HepG2 (cell line): ENCODE data around the gene OSBPL3. TPM values are rescaled to one million over a fixed set of nuclear protein-coding genes. Genes with fewer than 3 reads are reported as not detected.

ENCODE experiments used
- ATAC-seq: fragments of 200-7000 bp; cut with Tn5 transposase; 3 replicates; pipeline ENCODE4 v1.9.1; 2020; ENCODE audit warnings: mild to moderate bottlenecking, moderate library complexity
- BruUV-seq: library from RNA; stranded (reverse); fragments of 400-500 nt; replicated peaks from 2 replicates; lab custom pipeline; 2021; lab: Mats Ljungman, UMichigan
- CTCF ChIA-PET: fragments of 300-600 bp; formaldehyde crosslinking; extraction: SDS; loops from one replicate; lab custom pipeline; 2021; ENCODE audit warnings: low total read pairs, inconsistent platforms, low intra/inter-chr PET ratio; lab: Yijun Ruan, JAX
- POLR2A ChIA-PET: fragments of 350-600 bp; sonication (Branson Sonifier 250); formaldehyde crosslinking; loops from one replicate; lab custom pipeline; 2020; ENCODE audit warnings: antibody characterized with exemption, inconsistent platforms; lab: Yijun Ruan, JAX
- DNase-seq: peaks from one replicate; pipeline ENCODE4 v3.0.0-alpha.2; 2015; ENCODE audit warnings: low spot score
- FAIRE-seq: peaks from 3 replicates; lab custom pipeline; 2011; peaks lifted over from hg19 to GRCh38; lab: Jason Lieb, UNC
- H2AFZ ChIP-seq: one replicate; pipeline ENCODE4 v1.6.1; 2011; ENCODE audit warnings: low read length, inconsistent platforms
- H3K27ac ChIP-seq: fragments of 300-600 bp; 3 replicates; pipeline ENCODE4 v1.8.0; 2011; ENCODE audit warnings: mixed run types, mild to moderate bottlenecking, mixed read lengths, low read length, inconsistent platforms; ENCODE audit not compliant: insufficient read depth; ENCODE audit errors: extremely low read length
- H3K27me3 ChIP-seq, 2 experiments: fragments of 200-600 bp in 1 of 2; 2 replicates in 1 of 2; 3 replicates in 1 of 2; pipeline versions ENCODE4 v1.6.0 to v1.8.0; 2011; ENCODE audit warnings: low read length in 2 of 2, mild to moderate bottlenecking in 2 of 2, moderate library complexity in 2 of 2, inconsistent platforms in 1 of 2; ENCODE audit not compliant: insufficient read depth in 2 of 2, control insufficient read depth in 1 of 2
- H3K36me3 ChIP-seq, 2 experiments: fragments of 200-600 bp in 1 of 2; replicated peaks in 1 of 2; 2 replicates in 1 of 2; 3 replicates in 1 of 2; pipeline versions ENCODE4 v1.5.1 to v1.8.0; 2011; ENCODE audit warnings: low read length in 2 of 2, inconsistent platforms in 1 of 2; ENCODE audit not compliant: insufficient read depth in 2 of 2, control insufficient read depth in 1 of 2
- H3K4me1 ChIP-seq: 2 replicates; pipeline ENCODE4 v1.5.1; 2012; ENCODE audit warnings: low read length, inconsistent platforms; ENCODE audit not compliant: insufficient read depth
- H3K4me2 ChIP-seq: 2 replicates; pipeline ENCODE4 v1.6.0; 2011; ENCODE audit warnings: low read depth, low read length, inconsistent platforms
- H3K4me3 ChIP-seq, 3 experiments: fragments of 200-600 bp in 1 of 3; sonication (generic), shearing (Covaris generic) in 1 of 3; replicated peaks in 1 of 3; 2 replicates each; pipeline ENCODE4 v1.5.1; 2011 to 2016; ENCODE audit warnings: low read length in 3 of 3, inconsistent platforms in 2 of 3, low read depth in 2 of 3, mild to moderate bottlenecking in 2 of 3, control low read depth in 1 of 3, mixed read lengths in 1 of 3; ENCODE audit not compliant: insufficient read depth in 1 of 3
- H3K79me2 ChIP-seq: one replicate; pipeline ENCODE4 v1.6.1; 2011; ENCODE audit warnings: low read length, inconsistent platforms; ENCODE audit not compliant: insufficient read depth
- H3K9ac ChIP-seq: 2 replicates; pipeline ENCODE4 v1.6.0; 2011; ENCODE audit warnings: mild to moderate bottlenecking, low read depth, low read length, inconsistent platforms; ENCODE audit not compliant: insufficient read depth
- H3K9me3 ChIP-seq: 2 replicates; pipeline ENCODE4 v1.5.1; 2012; ENCODE audit warnings: mild to moderate bottlenecking, low read length
- H4K20me1 ChIP-seq: 2 replicates; pipeline ENCODE4 v1.6.0; 2011; ENCODE audit warnings: inconsistent platforms, mild to moderate bottlenecking, low read length, moderate library complexity; ENCODE audit not compliant: insufficient read depth
- HNRNPK ChIP-seq: fragments of 200-400 bp; formaldehyde crosslinking; IDR thresholded peaks from 2 replicates; pipeline ENCODE4 v1.6.1; 2018; ENCODE audit warnings: low read length, low read depth, moderate library complexity, mild to moderate bottlenecking; ENCODE audit not compliant: poor library complexity, severe bottlenecking
- JUNB ChIP-seq: sonication (generic); formaldehyde crosslinking; IDR thresholded peaks from 2 replicates; pipeline ENCODE4 v1.8.0; 2022; ENCODE audit warnings: missing genetic modification reagents, mild to moderate bottlenecking, borderline replicate concordance
- KMT2A ChIP-seq: sonication (generic); formaldehyde crosslinking; IDR thresholded peaks from 2 replicates; pipeline ENCODE4 v1.4.0; 2020; ENCODE audit warnings: missing genetic modification reagents
- MAFK ChIP-seq, 2 experiments: IDR thresholded peaks in 1 of 2; conservative IDR thresholded peaks in 1 of 2; 2 replicates each; pipeline ENCODE4 v1.6.1; 2011; ENCODE audit warnings: improper control_type of control experiment in 2 of 2, low read length in 2 of 2
- MBNL3 ChIP-seq: fragments of 250-450 bp; sonication (Bioruptor Pico); conservative IDR thresholded peaks from 2 replicates; pipeline ENCODE4 v1.8.0; 2022; ENCODE audit warnings: mild to moderate bottlenecking, inconsistent platforms
- NONO ChIP-seq, 2 experiments: fragments of 450-650 bp in 1 of 2; sonication (generic) in 1 of 2; formaldehyde crosslinking in 1 of 2; IDR thresholded peaks in 1 of 2; conservative IDR thresholded peaks in 1 of 2; 2 replicates each; pipeline versions ENCODE4 v1.6.1 to v1.8.0; 2017 to 2022; ENCODE audit warnings: mild to moderate bottlenecking in 1 of 2, missing genetic modification reagents in 1 of 2, moderate library complexity in 1 of 2
- NRL ChIP-seq: sonication (generic); formaldehyde crosslinking; IDR thresholded peaks from 2 replicates; pipeline ENCODE4 v1.5.0; 2020; ENCODE audit warnings: missing genetic modification reagents, mild to moderate bottlenecking, moderate library complexity, borderline replicate concordance
- RBAK ChIP-seq: sonication (generic); formaldehyde crosslinking; IDR thresholded peaks from 2 replicates; pipeline ENCODE4 v1.5.1; 2020; ENCODE audit warnings: mild to moderate bottlenecking, missing genetic modification reagents
- TAF1 ChIP-seq: sonication (generic); formaldehyde crosslinking; IDR thresholded peaks from 2 replicates; pipeline ENCODE4 v1.4.0; 2020; ENCODE audit warnings: missing genetic modification reagents
- ZNF329 ChIP-seq: sonication (generic); formaldehyde crosslinking; IDR thresholded peaks from 2 replicates; pipeline ENCODE4 v1.9.0; 2021; ENCODE audit warnings: low read depth, mild to moderate bottlenecking, missing genetic modification reagents
- ZNF703 ChIP-seq: sonication (generic); formaldehyde crosslinking; IDR thresholded peaks from 2 replicates; pipeline ENCODE4 v1.5.1; 2020; ENCODE audit warnings: missing genetic modification reagents, mild to moderate bottlenecking, moderate library complexity, borderline replicate concordance
- WGBS: methylation state at CpG from one replicate; pipeline ENCODE4 v1.1.6; 2017; ENCODE audit warnings: low lambda C conversion rate; 5-methylcytosine and 5-hydroxymethylcytosine counted together
- in situ Hi-C: cut with HindIII; loops from 2 replicates; pipeline ENCODE4 v1.10.0; 2017; ENCODE audit warnings: low pct_unique_long_range_greater_than_20kb; ENCODE audit not compliant: extremely low pct_ligation_motif_present
- intact Hi-C: fragments of 100-400 bp; cut with micrococcal nuclease; formaldehyde crosslinking; loops from one replicate; pipeline ENCODE4 v1.10.0; 2022; ENCODE audit not compliant: unreplicated experiment
- polyA plus RNA-seq, 8 experiments: library from polyadenylated mRNA; depleted of rRNA in 3 of 8; stranded (reverse) in 7 of 8; unstranded in 1 of 8; fragments of >200 nt; fragmentation: Illumina TruSeq in 4 of 8; extraction: Trizol in 4 of 8; gene quantifications; 2 replicates each; pipeline versions ENCODE4 v1.2.1 to v1.2.3, GENCODE V29; 2011 to 2016; ENCODE audit warnings: low read depth in 4 of 8, missing spikeins in 1 of 8, mixed read lengths in 1 of 8; ENCODE audit not compliant: insufficient read depth in 1 of 8
- total RNA-seq, 5 experiments: library from RNA; depleted of rRNA; stranded (reverse); fragments of >200 nt; fragmentation: Illumina TruSeq; extraction: Trizol; gene quantifications; 2 replicates each; pipeline ENCODE4 v1.2.3, GENCODE V29; 2016; ENCODE audit warnings: low read depth in 1 of 5

The OSBPL3 gene
- total and polyA plus RNA-seq, 2 of the 13 experiments (the other 11 are each of a cell fraction or from before 2014, with no cell fraction given) = 8.8 to 28.9 TPM

DNA sequence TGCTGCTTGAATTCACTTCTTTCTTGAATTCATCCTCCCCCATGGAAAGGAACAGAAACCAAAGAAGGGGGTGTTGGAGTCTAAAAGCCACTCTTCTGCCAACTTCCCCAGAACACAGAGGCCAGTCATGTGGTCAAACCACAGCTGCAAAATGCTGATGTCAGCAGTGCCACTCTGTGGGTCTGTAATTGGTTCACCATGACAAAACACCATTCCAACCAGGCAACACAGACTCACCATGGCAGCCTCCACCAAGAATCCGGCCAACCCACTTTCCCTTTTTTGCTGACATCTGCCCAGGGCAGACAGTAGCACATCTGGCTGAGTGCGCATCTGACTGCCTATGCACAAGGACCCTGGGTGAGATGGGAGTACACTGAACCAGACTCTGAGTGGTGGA lies 16.8 kb downstream of the OSBPL3 start (continued):
- TF ChIP-seq NRL (CRISPR knock-in tag) = no peak
- TF ChIP-seq JUNB (CRISPR knock-in tag) = no peak
- no peak for TF ChIP-seq NONO (IDR thresholded peaks at IDR 0.05)
- no peak for TF ChIP-seq NONO (CRISPR knock-in tag; conservative IDR thresholded peaks at IDR 0.05)
- no peak for TF ChIP-seq ZNF703 (CRISPR knock-in tag)
- TF ChIP-seq RBAK = no peak
- no peak for TF ChIP-seq TAF1 (CRISPR knock-in tag)
- TF ChIP-seq MAFK (conservative IDR thresholded peaks at IDR 0.05 in 1 of 2, IDR thresholded peaks at IDR 0.05 in 1 of 2; ENCODE audit: low read length in 2 of 2) = peak; percentile 95 to 97
- no peak for TF ChIP-seq MBNL3 (CRISPR knock-in tag)
- TF ChIP-seq, all 625 proteins: peak for 3

DNA sequence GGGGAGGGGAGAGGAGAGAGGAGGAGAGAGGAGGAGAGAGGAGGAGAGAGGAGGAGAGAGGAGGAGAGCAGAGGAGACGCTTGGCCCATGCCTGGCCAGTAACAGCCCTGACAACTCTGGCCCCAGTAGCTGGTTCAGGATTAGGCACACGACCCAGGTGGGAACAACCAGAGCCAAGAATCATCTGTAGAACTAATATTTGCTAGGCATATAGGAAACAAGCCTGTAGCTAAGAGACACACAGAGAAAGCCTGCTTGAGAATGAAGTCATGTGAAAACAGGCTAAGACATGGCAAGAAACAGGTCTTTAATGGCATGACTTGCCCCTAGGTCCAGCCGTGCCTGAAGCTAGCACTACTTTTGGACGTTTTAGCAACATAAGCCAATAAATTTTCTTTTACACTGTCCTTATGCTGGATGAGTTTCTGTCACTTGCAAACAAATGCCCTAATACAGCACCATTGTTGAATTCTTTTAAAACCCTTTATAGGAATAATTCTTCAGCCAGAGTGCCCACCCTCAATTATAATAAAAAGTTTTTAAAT lies 17.5 kb downstream of the OSBPL3 start:
- no peak for FAIRE-seq
- BruUV-seq = no TSS peak
- POLR2A ChIA-PET = no interaction called here

More for the DNA sequence above, 17.5 kb downstream of the OSBPL3 start:
- peaks cover 22% of the 10 kb centered on the region for H3K4me1 ChIP-seq
- no peak overlapping the region for H3K27ac ChIP-seq
- no peak overlapping the region for H2AFZ ChIP-seq
- 92% methylated on average over 4 of the region's 4 CpGs for WGBS
- CTCF ChIA-PET = no interaction called here
- H3K79me2 ChIP-seq = peaks cover 95% of the 10 kb centered on the region
- no peak for ATAC-seq
- in situ Hi-C loops = no loop called here
- H4K20me1 ChIP-seq = no peaks in the 10 kb centered on the region; the same call in 1 of the 2 replicates
- TF ChIP-seq ZNF329 (peak; percentile 91), KMT2A (no peak), HNRNPK (peak; percentile 73)
- no peaks in the 10 kb centered on the region for H3K36me3 ChIP-seq
- H3K9me3 ChIP-seq = no peaks in the 10 kb centered on the region
- no peak overlapping the region for H3K9ac ChIP-seq
- H3K4me3 ChIP-seq = no peak overlapping the region
- DNase-seq = no peak
- no peak overlapping the region for H3K4me2 ChIP-seq
- no peaks in the 10 kb centered on the region for H3K27me3 ChIP-seq
- intact Hi-C loops = no loop called here
